GM19324 (cell line): Measurements from ENCODE around the gene ZNF574.

ENCODE experiments used
- ATAC-seq: cut with Tn5 transposase; IDR thresholded peaks from one replicate; pipeline ENCODE4 v1.9.1; 2021; ENCODE audit warnings: mild to moderate bottlenecking, moderate library complexity; ENCODE audit not compliant: unreplicated experiment, low FRiP score

The ZNF574 gene

DNA sequence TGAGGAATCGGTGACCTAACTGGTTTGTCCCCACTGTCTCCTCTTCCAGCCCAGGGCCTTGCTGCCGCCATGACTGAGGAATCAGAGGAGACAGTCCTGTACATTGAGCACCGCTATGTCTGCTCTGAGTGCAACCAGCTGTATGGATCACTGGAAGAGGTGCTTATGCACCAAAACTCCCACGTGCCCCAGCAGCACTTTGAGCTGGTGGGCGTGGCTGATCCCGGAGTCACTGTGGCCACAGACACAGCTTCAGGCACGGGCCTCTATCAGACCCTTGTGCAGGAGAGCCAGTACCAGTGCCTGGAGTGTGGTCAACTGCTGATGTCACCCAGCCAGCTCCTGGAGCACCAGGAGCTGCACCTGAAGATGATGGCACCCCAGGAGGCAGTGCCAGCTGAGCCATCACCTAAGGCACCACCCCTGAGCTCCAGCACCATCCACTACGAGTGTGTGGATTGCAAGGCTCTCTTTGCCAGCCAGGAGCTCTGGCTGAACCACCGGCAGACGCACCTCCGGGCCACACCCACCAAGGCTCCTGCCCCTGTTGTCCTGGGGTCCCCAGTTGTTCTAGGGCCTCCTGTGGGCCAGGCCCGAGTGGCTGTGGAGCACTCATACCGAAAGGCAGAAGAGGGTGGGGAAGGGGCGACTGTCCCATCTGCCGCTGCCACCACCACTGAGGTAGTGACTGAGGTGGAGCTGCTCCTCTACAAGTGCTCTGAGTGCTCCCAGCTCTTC, 2.7 kb downstream of the ZNF574 start:
- no peak for ATAC-seq

DNA sequence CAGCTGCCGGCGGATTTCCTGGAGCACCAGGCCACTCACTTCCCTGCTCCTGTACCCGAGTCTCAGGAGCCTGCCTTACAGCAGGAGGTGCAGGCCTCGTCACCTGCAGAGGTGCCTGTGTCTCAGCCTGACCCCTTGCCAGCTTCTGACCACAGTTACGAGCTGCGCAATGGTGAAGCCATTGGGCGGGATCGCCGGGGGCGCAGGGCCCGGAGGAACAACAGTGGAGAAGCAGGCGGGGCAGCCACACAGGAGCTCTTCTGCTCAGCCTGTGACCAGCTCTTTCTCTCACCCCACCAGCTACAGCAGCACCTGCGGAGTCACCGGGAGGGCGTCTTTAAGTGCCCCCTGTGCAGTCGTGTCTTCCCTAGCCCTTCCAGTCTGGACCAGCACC, 3.3 kb downstream of the ZNF574 start:
- no peak for ATAC-seq

DNA sequence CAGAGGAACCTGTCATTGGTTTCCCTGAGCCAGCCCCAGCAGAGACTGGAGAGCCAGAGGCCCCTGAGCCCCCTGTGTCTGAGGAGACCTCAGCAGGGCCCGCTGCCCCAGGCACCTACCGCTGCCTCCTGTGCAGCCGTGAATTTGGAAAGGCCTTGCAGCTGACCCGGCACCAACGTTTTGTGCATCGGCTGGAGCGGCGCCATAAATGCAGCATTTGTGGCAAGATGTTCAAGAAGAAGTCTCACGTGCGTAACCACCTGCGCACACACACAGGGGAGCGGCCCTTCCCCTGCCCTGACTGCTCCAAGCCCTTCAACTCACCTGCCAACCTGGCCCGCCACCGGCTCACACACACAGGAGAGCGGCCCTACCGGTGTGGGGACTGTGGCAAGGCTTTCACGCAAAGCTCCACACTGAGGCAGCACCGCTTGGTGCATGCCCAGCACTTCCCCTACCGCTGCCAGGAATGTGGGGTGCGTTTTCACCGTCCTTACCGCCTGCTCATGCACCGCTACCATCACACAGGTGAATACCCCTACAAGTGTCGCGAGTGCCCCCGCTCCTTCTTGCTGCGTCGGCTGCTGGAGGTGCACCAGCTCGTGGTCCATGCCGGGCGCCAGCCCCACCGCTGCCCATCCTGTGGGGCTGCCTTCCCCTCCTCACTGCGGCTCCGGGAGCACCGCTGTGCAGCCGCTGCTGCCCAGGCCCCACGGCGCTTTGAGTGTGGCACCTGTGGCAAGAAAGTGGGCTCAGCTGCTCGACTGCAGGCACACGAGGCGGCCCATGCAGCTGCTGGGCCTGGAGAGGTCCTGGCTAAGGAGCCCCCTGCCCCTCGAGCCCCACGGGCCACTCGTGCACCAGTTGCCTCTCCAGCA, 4.2 kb downstream of the ZNF574 start:
- ATAC-seq = no peak

DNA sequence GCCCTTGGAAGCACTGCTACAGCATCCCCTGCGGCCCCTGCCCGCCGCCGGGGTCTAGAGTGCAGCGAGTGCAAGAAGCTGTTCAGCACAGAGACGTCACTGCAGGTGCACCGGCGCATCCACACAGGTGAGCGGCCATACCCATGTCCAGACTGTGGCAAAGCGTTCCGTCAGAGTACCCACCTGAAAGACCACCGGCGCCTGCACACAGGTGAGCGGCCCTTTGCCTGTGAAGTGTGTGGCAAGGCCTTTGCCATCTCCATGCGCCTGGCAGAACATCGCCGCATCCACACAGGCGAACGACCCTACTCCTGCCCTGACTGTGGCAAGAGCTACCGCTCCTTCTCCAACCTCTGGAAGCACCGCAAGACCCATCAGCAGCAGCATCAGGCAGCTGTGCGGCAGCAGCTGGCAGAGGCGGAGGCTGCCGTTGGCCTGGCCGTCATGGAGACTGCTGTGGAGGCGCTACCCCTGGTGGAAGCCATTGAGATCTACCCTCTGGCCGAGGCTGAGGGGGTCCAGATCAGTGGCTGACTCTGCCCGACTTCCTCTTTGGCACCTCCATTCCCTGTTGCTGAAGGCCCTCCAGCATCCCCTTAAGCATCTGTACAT, 4.9 kb downstream of the ZNF574 start:
- no peak for ATAC-seq

DNA sequence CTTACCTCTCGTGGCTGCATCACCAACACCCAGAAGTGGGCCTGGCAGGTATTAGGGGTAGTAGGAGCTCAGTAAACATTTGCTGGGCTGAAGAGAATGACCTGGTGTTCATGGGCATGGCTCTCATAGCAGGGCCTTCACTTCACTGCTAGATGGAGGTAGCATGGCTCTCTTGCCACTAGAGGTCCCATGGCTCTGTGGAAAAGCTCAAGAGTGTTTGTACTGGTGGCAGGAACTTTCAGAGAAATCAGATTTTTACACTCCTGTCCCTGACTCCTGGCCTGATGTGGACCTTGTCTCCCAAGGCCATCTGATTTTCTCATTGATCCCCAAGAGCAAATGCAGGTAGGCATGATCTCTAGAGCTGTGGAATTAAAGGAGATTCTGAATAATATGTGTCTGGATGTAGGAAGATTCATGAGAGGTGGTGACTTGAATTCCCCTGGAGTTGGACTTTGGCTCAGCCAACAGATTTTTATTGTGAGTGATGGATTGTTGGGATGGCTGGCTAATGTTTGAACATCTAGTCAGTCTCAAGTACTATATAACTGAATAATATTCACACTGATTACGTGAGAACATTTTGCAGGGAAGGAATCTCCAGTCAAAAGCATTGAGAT, 5.7 kb downstream of the ZNF574 start:
- ATAC-seq = no peak

DNA sequence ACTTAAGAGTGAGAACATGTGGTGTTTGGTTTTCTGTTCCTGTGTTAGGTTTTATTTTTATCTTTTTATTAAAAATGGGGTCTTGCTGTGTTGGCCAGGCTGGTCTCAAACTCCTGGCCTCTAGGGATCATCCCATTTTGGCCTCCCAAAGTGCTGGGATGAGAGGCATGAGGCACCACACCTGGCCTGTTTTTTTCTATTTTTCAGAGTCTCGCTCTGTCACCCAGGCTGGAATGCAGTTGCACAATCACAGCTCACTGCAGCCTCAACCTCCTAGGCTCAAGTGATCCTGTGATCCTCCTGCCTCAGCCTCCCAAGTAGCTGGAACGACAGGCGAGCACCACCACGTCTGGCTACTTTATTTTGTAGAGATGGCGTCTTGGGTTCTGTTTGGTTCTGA, 7.6 kb downstream of the ZNF574 start:
- no peak for ATAC-seq

DNA sequence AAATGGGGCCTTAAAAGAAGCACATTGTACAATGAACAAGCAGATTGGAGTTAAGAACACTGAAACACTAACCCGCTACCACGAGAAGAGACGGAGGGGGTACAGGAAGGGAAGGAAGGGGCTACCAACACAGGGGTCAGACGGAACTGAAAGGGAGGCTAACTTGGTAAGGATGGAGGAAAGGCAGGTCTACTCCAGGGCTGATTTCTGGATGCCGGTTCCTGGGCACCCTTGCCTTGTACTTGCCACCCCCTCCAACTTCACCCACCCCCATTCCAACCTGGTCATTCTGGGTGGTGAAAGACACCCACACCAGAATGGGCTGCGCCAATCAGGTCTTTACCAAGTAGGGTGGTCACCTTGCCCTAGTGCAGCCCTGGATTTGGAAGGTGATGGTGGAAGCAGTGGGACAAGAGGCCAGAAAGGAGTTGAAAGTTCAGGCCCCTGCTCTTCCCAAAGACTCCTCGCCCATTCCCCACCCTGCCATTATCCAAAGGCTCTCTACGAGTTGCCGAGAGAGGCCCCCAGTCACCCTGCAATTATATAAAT, 10.3 kb downstream of the ZNF574 start:
- ATAC-seq = no peak

DNA sequence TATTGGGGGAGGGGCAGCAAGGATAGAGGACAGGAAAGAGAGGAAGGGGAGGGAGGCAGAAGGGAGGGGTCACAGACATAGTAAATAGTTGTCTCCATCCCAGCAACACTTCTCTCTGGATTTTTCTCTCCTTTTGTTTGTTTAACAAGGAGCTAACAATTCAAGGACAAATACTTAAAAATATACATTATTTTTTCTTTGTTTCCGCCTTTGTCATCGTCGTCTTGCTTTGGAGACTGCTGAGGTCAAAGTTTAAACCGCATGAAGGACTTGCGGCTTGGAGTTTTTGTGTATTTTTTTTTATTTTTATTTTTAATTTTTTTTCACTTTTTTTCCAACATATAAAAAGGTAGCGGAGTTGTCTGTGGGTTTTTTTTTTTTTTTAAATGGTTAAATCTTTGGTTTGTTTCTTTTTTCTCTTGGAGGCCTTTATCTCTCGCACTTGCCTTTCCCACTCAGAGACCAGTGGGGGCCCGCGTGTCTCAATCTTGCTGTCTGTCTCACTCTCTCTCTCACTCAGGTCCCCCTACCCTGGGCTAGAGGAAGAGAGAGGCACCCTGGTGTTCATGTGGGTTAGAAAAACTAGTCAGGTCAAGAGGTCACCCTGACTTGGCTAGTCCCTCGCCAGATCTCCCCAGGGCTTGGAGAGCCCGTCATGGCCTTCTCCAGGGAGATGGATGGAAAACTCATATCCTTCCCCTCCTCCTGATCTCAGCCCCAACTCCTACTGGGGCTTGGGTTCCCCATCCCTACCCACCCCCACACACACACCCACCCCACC, 11.0 kb downstream of the ZNF574 start:
- no peak for ATAC-seq

DNA sequence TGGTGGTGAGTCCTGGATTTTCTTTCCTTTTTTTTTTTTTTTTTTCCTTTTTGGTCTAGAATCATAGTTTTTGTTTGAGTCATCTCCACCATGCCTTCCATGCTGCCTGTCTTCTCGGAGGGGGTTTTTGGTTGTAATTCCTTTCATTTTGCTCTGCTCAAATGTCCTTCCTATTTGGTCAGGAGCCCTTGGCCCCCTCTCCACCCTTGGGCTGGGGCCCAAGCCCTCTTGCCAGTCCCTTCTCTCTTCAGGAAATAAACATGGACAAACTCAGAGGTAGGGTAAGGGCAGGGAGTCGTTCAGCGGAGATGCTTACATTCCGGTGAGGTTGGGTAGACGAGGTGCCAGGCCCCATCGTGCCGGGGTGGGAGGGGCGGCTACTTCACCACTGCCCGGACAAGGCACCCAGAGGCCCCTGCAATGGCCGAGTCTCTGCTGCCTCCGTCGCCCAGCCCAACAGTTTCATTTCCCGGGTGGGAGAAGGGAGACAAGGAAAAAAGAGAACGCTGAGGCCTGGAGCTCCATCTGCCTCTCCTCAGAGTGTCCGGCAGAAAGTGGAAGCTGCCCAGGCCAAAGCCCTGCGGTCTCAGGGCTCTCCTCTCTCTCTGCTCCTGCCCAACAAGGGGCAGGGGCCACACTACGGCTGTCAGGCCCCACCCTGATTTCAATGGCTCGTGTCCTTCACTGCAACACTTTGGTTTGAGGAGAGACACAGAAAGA, 12.7 kb downstream of the ZNF574 start:
- no peak for ATAC-seq

DNA sequence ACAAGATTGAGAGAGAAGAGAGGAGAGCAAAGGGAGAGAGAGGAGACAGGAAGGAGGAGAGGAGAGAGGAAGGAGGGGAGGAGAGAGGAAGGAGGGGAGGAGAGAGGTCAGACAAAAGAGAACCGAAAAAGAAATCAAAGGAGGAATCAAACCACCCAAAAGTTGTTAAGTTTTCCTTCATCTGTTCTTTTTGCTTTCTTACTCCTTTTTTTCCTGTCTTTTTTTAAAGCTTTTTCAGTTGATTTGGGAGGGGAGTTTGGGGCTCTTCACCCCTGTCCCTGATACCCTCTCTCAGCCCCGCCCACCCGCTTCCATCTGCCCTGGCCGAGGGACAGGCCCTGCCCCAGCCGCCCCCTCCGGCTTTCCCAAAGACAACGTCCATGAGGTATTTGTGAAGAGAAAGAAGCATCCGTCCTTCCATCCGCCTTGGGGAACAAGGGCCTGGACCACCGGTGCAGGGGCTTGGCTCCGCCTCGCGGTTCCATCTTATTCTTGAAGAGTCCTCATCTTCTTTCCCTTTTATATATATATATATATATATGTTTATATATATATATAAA, 13.3 kb downstream of the ZNF574 start:
- ATAC-seq = no peak

DNA sequence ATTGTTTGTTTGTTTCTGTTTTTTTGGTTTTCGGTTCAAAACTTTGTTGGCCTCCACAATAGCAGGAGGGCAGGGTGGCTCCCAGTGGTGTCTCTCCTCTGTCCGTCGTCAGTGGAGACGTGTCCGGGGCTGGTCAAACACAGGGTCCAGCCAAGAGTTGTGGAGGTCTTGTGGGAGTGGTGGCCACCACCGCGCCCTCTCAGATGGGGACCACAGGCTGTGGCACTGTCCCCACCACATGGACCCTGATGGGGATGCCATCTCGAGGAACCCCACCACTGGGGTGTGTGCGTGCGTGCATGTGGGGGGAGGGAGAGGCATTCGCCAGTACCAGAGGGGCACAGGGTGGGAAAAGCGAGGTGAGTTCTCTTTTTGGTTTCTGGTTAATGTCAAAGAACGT, 13.8 kb downstream of the ZNF574 start:
- ATAC-seq = no peak

DNA sequence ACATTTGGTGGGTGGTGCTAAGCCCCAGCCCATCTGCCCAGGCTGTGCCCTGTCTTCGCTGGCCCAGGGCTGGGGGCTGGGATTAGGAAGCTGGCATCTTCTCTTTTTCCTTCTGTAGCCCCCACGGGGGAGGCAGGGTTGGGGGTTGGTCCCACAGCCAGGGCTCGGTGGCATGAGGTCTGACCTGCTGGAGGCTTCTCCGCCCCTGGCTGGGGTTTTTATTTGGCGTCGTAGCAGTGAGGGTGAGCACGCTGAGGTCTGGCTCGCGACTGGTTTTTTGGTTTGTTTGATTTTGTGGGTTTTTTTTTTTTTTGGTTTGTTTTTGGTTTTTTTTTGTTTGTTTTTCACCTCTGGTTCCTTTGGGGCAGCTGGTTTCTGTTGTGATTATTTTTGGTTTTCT, 14.7 kb downstream of the ZNF574 start:
- no peak for ATAC-seq

DNA sequence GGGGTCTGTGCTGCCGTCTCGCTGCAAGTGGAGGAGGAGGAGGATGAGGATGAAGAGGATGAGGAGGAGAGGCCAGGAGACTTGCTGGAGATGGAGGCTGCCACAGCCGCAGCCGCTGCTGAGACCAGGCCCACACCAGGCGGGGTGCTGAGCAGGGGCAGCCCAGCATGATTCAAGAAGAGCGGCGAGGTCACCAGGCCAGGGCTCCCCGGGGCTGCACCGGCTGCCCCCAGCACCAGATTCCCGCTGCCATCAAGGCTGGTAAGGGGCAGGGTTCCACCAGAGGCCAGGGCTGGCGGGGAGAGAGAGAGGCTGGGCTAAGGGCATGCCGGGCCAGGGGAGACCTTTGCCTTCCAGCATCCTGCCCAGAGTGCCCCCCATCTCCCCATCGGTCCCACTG, 15.3 kb downstream of the ZNF574 start:
- ATAC-seq = no peak

DNA sequence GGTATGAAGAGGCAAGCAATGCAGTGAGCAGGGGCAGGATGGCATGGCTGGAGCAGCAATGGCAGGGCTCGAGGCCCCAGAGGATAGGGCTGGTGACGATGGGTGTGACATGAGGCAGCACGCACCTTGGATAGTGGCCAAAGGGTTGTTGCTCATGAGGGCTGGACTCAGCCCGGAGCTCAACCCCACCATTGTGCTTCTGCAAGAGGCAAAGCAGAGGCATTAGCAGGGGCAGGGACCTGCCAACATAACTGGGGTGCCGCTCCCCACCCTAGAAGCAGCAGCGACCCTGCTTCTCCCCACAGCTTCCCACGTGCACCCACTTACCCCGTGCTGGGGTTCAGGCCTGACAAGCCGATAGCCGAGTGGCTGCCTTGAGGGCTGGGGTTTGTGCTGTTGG, 15.8 kb downstream of the ZNF574 start:
- ATAC-seq = no peak

DNA sequence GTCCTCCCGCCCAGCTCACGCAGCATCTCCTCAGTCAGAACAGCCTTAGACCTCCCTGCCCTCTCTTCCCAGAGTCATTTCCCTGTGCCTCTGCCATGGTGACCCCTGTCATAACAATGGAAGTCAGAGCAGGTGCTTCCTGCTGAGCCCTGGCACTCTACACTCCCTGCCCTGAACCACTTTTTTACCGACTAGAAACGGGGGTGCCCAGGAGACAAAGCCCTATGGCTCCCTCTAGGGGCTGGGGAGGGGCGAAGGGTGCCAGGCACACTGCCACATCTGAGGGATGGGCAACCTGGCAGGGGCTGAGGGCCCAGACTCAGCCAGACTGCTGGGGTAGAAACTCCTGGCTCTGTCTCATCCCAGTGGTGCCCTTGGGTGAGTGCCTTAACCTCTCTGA, 16.4 kb downstream of the ZNF574 start:
- no peak for ATAC-seq

DNA sequence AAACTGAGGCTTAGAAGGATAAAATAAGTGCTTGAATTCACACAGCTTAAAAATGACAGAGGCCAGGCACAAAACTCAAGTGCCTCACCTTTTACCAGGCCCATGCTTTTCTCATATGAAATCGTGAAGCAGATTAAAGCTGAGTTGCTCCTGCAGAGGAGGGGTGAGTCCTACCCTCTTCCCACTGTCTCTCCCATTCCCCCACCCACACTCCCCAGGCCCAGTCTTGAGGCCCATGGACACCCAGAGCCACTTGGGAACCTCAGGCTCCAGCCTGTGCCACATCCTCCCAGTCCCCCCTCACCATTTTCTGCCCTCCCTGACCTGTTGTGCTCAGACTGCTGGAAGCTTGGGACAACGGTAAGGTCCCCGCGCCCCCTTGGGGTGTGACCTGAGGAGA, 17.5 kb downstream of the ZNF574 start:
- no peak for ATAC-seq

DNA sequence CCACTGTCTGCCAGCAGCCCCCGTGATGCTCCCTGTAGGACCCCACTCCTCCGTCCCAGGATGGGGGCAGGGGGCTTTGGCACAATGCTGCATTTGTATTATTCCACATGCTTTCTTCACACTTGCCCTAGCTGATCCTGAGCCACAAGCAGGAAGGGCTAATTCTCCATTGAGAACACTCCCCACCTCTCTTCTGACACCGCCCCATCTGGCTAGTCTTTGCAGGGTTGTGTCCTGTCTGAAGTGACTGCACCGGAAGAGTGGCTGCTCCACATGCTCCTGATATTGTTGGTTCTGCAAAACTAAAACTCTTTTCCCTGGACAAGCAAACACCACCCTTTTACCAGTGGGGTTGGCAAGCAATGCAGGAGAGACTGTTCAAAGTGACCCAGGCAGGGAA, 18.0 kb downstream of the ZNF574 start:
- ATAC-seq = no peak

DNA sequence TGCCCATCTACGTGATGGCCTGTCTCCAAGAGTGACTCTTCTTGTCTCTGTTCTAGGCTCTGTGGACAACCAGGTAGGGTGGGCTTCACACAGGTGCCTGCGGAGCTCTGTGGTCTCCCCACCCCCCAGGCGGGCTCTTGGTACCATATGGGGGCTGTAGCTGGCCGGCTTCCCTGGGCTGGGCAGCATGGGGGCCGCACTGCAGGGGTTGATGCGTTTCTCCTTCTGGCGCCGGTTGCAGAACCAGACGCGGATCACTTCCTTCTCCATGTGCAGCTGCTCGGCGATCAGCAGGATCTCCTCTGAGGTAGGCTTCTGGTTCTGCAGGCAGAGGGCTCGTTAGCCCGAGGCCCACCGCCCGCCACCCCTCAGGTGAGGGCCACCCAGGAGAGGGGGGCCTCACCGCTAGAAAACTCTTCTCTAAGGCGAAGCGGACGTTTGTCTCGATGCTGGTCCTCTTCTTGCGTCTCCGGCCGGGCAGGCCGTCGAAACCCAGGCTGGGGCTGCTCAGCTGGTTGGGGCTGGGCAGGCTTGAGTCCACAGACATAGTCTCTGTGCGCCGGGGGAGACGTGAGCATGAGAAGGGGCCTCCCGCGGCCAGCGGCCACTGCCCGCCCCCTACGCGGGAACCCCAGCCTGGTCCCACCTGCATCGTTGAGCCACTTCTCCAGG, 19.3 kb downstream of the ZNF574 start:
- no peak for ATAC-seq

DNA sequence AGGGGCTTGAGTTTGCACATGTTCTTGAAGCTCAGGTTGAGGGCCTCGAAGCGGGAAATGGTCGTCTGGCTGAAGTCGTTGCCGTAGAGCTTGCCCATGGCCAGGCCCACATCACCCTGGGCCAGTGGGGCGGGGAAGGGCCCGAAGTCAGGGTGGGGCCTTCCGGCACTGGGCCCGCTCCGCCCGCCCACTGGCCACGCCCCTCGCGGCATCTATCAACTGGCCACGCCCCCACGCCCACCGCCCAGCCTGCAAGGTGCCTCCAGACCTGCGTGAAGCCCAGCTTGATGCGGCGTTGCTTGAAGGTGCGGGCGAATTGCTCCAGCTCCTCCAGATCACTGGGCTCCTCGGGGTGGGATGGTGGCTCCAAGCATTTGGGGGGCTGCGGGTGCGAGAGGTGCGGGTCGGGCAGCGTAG, 19.9 kb downstream of the ZNF574 start:
- no peak for ATAC-seq
